GM19438 (cell line): ENCODE data around the gene MRPL36.

Source experiments
- ATAC-seq: cut with Tn5 transposase; IDR thresholded peaks from one replicate; pipeline ENCODE4 v1.9.1; 2021; ENCODE audit warnings: low read depth; ENCODE audit not compliant: unreplicated experiment

Gene MRPL36

DNA sequence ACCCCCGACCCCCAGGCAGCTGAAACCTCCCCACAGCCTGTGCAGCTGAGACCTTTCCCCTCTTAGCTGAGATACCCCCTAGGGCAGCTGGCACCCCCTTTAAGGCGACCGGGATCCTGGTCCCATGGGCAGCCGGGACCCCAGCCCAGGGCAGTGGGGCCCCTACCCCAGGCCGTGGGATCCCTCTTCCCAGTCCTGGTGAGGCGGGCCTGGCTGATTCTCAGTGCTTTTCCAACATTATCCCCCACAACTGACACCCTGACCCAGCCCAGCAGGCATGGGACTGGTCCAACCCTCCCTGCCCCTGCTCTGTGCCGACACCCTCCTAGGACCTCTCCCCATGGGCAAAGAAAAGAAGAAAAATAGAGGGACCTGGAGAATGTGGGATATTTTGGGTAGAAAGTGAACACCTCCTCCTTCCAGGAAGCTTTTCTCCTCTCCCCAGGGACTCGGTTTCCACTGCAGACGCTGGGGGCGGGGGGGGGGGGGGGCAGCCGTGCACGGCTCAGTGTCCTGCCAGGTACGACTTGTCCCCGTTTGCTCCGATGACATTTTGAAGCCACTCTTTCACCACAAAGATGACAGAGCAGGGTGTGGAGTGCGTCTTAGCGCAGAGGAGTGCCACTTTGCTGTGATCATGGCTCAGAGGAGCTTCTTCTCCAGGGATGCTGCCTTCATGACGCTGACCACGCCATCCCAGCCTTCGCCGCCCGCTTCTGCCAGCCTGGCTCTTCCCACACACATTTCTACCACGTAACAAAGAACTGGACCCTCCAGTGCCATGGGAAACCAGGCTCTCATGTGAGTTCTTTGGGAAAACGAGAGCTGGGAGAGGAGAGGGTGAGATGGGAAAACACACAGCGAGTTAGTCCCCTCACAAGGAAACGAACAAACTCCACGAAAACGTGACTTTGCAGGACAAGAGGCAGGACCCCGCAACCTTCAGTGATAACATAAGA is 47.5 kb downstream of the MRPL36 start:
- ATAC-seq, result no peak

DNA sequence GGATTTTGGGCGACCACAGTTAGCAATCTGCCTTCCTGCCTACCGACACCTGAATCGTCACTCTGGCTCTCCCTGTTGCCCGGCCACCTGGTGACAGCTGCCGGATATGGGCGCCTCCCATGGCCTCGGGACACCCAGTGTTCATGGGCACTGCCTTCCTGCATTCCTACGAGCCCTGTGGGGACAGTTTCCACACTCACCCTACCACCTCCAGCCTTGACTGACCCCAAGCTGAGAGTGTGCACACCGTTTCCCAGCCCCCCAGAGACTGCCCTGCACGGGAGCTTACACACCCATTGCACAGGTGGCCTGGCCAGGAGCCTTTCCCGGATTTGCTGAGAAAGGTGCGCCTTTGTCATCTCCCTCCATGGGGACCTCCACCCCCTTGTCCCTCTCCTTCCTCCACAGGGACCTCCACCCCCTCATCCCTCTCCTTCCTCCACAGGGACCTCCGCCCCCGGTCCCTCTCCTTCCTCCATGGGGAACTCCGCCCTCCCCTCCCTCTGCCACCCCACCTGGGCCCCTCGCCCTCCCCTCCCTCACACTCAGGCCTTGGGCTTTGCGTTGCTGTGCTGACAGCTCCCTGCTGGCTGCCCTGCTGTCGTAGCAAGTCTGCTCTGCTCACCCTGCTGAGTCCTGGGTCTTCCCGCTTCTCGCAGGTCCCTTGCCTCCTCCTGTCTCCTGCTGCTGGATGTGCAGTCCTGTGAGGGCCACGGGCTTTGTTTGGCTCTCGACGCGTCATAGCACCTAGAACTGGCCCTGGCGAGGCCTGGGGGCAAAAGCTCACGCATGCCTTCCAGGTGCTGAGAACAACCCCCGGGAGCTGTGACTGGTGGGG is 48.4 kb downstream of the MRPL36 start:
- ATAC-seq, result no peak

DNA sequence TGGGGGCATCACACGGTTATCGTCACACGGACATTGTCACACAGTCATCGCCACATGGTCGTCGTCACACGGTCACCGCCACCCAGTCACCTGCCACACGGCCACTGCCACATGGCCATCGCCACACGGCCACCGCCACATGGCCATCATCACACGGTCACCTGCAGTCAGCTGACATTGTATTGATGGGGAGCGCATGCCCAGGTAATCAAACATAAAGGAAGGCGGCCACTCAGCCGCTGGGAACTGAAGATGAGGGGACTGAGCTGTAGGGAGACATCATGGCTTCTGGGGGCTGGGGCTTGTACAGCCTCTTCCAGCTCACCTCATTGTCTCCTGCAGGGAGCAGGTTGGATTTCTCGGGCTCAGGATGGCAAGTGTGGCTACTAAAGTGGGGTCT is 49.2 kb downstream of the MRPL36 start:
- no peak for ATAC-seq

DNA sequence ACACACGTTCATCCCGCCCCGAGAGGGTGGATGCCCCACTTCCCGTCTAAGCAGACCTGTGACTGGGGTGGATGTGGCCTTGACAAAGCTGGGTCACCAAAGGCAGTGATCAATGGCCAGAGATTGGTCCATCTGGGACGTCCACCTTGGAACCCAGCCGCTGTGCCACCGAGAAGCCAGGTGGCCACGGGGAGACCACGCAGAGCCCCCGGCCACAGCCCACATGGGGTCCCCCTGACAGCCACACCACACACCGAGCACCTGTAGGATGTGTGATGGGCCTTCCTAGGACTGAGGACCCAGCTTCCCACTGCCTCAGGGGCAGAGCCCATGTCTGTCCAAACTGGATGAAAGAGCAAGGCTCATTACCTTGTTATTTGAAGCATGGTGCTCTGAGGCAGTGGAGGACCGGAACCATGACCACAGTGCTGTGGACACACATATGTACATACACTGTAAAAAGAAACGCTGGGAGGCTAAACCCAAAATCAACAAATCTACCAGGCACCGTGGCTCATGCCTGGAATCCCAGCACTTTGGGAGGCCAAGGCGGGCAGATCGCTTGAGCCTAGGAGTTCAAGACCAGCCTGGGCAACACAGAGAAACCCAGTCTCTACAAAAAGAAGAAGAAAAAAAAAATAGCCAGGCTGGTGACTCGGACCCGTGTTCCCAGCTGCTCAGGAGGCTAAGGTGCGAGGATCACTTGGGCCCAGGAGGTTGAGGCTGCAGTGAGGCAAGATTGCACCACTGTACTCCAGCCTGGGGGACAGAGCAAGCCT is 50.1 kb downstream of the MRPL36 start:
- no peak for ATAC-seq

DNA sequence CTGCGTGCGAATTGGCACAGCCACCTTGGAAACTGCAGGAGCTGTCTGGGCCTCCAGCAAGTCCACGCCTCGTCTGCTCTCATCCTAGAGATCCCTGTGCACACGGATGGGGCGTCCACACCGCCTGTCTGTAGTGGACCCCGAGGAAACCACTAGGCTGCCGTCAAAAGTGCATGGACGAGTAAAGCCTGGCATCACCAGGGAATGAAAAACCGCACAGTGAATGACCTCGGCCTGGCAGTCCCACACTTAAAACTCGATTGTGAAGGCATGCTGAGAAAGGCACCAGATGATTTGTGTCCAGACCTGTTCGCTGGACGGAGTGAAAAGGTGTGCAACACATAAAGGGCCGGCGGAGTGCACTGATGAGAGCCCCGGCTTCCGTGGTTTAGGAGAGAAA is 50.8 kb downstream of the MRPL36 start:
- ATAC-seq, result no peak
